GM19397 (cell line): ENCODE measurements around the gene NPAS2.

ENCODE experiments used
- ATAC-seq: cut with Tn5 transposase; IDR thresholded peaks from one replicate; pipeline ENCODE4 v1.9.1; 2021; ENCODE audit warnings: mild to moderate bottlenecking, moderate library complexity; ENCODE audit not compliant: unreplicated experiment

NPAS2 gene

GRCh38 chr2:100902817-100903405, 83.0 kb downstream of the NPAS2 start:
- ATAC-seq = no peak

DNA sequence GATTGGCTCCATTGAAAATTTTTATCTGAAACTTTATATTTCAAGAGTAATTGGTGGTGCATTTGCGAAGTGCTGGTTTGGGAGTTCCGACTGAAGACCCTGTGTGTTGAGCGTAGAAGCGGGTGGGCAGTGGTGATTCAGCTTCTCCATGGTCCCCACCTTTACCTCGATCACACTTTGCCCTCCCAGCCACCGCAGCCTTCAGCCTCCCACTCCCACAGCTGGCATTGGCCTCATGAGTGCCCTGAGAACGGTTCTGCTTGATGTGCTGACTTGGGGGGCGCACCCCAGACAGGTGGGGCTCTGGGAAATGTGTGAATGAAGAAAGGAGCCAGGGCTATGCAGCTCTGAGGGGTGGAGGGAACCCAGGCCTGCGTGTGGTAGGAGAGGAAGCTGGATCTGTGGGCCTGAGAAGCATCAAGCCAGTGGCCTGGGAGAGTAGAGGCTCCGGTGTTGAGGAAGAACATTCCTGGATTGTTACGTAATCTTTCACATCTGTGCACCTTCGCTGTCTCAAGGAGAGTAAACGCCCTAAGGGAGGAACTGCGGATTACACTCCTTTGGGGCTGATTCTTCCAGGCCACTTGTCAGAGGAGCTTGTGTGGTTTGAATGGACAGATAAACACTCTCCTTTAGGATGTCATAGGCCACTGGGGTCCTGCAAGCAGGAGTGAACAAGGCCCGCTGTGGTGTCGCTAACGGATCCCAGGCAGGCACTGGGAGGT, 83.8 kb downstream of the NPAS2 start:
- ATAC-seq = no peak

DNA sequence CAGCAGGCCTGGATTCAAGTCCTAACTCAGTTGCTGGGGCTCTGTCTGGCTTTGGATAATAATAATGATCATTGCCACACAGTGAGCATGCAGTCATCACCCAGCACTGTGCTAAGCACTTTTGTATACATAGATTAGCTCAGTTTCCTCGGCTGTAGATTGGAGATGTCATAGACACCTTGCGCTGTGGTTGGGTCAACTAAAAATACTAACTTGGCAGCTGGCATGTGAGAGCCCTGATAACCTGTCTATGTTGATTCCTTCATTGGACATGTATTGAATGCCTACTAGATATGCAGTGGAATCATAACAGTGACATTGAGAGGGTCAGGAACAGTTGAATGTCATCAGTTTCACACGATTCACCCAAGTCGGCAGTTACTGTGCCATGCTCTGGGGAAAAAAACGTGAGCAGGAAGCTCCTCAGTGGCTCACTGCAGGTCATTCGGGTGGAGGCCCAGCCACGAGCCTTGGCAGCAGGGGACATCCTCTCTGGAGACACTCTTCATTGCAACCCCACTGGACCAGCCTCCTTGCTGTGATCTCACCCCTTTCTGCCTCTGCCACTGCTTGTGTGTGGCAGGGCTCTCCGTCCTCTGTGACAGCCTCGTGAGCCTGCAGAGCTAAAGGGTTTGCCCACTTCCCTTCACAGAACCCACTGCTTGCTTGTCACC, 85.3 kb downstream of the NPAS2 start:
- no peak for ATAC-seq

GRCh38 chr2:100906131-100906530, 86.2 kb downstream of the NPAS2 start:
- ATAC-seq = no peak

GRCh38 chr2:100906679-100907078, 86.7 kb downstream of the NPAS2 start:
- ATAC-seq = no peak

- ATAC-seq = no peak
These were observed 87.9 kb downstream of the NPAS2 start for GRCh38 chr2:100907832-100908231.

DNA sequence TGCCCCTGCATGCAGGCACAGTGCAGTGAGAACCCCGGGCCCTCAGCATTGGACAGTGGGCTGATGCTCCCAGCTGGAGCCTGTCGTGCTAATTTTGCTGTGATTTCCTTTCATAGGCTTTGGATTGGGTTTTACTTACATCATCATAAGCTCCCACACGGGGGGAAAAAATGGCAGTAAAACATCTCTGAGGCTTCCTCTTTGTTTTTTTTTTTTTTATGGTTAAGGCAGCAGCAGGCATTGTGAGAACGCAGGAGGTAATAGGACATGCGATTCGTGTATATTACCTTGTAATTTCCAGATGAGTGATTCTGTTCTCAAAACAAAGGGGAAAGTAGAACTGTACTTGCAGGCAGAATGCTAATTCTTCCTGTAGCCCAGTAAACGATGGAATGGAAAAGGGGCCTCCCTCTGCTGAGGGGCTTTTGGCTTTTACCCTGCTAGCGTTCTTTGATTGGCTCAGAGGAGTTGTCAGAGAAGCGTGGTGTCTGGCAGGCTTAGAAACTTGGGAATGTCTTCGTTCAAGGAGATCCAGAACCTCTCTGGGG, 89.7 kb downstream of the NPAS2 start:
- no peak for ATAC-seq

DNA sequence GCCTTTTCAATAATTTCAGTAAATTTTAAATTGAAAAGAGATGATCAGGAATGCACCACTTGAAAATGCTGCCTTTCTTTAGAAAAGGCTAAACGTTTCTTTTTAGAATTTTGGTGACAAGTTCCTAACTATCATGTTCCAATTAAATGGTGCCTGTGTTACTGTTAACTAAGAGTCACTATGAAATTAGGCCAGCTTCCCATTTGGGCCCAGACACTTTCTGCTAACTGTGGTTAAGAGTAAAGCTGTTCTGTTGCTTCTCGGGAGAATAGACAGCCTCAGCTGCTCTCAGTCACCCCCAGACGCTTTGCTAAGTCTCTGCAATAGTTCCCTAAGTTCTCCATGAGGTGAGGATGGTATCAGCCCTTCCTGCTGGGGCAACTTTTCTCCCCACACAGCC, 90.2 kb downstream of the NPAS2 start:
- no peak for ATAC-seq

DNA sequence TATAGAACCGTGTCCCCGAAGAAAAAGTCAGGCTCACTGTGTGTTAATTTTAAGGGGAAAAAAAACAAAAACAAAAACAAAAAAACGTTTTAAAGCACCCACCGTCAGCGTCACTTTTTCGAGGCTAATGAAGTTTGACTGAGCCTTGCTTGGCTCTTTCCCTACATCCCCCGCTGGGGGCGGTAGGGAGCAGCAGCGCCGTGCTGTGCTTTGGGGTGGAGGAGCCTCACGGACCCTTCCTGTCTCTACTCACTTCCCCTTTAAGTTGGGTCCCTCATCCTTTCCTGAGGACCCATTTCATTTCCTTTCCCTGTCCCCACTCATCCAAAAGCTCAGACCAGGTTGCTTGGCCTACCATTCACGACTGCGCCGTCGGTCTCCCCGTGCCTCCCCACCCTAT, 99.4 kb downstream of the NPAS2 start:
- ATAC-seq = no peak

GRCh38 chr2:100921685-100922161, 101.8 kb downstream of the NPAS2 start:
- ATAC-seq = no peak

DNA sequence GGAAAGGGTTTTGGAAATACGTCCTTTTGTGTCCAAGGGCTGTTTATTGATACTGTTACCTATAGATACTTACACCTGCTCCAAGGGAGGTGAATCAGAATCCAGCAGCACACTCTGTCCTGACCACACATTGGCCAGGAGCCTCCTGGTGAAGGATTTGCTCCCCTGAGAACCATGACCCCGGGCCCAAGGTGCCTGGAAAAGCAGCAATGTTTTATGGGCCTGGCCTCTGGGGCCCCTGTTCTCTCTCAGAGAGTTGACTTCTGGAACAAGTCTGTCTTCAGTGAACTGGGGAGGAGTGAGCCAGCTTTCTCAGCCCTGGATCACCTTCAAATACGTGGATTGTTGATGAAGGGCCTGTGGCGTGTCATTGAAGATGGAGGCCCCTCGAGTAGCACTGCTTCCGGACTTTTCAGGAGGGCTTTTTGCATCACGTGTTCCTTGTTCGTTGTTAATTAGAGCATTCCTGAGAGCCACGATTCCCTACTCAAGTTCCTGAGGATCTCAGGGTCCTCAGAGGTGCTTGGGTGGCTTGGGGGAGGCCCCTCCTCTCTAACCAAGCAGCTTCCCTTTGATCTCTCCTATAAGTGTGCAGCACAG, 103.6 kb downstream of the NPAS2 start:
- no peak for ATAC-seq

GRCh38 chr2:100924122-100924519, 104.2 kb downstream of the NPAS2 start:
- no peak for ATAC-seq

GRCh38 chr2:100924520-100925451, 104.8 kb downstream of the NPAS2 start:
- no peak for ATAC-seq

GRCh38 chr2:100928235-100928634, 108.3 kb downstream of the NPAS2 start:
- no peak for ATAC-seq

DNA sequence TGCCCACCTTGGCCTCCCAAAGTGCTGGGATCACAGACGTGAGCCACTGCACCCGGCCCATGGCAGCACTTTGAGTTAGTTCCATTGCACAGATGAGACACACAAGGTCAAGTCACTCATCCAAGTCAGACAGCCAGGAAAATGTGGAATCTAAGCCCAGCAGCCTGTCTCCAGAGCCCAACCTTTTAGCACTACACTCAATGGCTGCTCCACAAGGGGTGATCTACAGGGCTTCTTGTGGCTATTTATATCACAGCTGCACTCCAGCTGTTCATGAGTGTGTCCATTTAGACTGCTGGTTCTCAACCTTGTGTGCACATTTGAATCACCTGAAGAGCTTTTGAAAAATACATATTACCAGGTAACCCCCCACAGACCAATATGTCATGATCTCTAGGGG, 109.2 kb downstream of the NPAS2 start:
- ATAC-seq = no peak

DNA sequence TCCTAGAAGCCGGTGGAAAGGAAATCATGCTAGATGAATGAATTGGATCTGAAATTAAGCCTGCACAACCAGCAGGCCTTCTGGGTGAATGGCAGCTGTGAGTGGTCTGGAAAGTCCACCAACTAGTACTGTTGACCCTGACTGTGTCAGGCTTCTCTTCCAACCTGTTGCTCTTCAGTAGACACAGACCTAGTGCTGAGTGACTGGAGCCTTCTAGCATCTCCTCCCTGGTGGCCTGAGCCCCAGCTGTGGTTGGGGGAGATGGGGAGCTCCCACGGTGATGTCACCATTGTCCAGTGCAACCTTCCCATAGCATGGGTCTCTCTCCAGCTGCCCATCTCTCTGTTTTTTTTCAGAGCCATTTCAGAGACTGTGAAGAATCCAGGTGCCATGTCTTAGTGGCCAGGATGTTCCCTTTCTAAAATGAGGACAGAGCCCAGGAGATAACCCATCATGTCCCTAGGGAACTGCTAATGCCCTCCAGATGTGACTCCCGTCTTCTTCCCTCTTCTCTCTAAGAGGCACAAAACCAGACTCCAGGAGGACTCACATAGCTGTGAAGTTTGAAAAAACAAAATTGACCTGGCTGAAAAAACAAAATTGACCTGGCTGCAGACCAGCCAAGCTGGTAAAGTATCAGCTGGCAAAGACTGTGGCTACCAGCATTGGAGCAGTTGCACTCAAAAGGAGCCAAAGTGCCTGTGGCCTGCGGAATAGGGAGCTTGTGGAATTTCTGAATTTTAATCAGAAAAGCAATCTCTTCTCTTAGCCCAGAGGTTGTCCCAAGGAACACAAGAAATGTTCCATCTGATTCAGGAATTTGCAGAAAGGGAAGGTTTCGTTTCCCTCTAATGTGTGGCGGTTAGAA, 114.8 kb downstream of the NPAS2 start:
- no peak for ATAC-seq

DNA sequence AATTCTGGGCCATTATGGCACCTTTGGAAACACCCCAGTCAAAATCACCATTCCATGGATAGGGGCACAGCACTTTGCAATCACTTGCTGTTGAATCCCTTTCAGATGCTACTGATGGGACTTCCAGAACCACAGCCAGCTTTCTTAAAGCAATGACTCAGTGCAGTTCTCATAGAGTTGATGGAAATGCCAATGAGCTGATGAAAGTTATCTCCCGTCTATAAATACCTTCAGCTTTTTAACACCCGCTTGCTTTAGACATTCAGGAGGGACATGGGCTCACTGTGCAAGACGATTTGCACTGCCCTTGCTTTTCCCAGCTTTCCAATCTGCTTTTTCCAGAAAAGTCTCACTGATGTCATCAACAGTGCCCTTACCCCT, 115.4 kb downstream of the NPAS2 start:
- ATAC-seq = no peak

- ATAC-seq = no peak
These were observed 116.3 kb downstream of the NPAS2 start for GRCh38 chr2:100936070-100936741.

DNA sequence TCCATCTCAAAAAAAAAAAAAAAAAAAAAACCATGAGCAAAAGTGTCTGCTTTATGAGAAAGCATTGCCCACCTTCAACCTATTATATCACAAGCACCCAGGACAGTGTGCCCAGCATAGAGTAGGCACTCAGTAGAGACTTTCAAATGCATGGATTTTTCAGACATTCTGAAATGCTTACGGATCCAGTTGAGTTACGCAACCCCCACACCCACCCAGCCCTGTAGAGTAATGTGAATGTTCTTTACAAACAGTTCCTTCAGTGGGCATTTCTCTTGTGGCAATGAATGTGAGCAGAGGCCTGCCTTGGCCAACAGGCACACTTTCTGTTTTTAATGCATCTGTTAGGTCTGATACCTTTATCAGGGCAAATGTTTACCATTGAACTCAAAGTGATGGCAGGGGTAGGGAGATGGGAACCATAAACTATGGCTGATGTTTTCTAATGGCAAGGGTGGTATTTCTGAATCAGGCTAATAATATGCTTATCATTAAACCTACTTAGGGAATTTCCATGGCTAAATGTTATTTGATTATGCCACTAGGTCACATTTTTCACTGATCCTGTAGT, 117.1 kb downstream of the NPAS2 start:
- no peak for ATAC-seq
